Measurements from ENCODE around the gene CELF1.
"Not testable (repeated sequence)": the region's sequence is repeated elsewhere in the genome, so short reads cannot be mapped to it uniquely, and the experiment has no call there.

Gene CELF1

GRCh38 chr11:47569646-47570045 is 16.7 kb upstream of the CELF1 start:
- no peak for TF ChIP-seq CTCF (IDR thresholded peaks at IDR 0.05; ENCODE audit: insufficient read depth, low read depth, low read length, missing control alignments)
- no peak overlapping the region for H3K4me3 ChIP-seq (ENCODE audit: low read depth, low read length)
- DNase-seq (ENCODE audit: low read depth), result no peak

- peak; percentile 32 for DNase-seq (ENCODE audit: low read depth)
- peak overlapping the region; percentile 75 for H3K4me3 ChIP-seq (ENCODE audit: low read depth, low read length)
- no peak for TF ChIP-seq CTCF (IDR thresholded peaks at IDR 0.05; ENCODE audit: insufficient read depth, low read depth, low read length, missing control alignments)
Measured at GRCh38 chr11:47566149-47566698, 13.3 kb upstream of the CELF1 start.

GRCh38 chr11:47565340-47566148 is 12.6 kb upstream of the CELF1 start, which contains the start of gene PTPMT1:
Gene PTPMT1, plus strand, starts transcription at chr11:47565599. Its CDS starts 24 bp downstream, at chr11:47565623.
- peak; percentile 89 for DNase-seq (ENCODE audit: low read depth)
- no peak for TF ChIP-seq CTCF (IDR thresholded peaks at IDR 0.05; ENCODE audit: insufficient read depth, low read depth, low read length, missing control alignments)
- peak within 1 kb of the TSS; percentile 75 for H3K4me3 ChIP-seq (ENCODE audit: low read depth, low read length)

- DNase-seq (ENCODE audit: low read depth), result no peak
- peak overlapping the region; percentile 75 for H3K4me3 ChIP-seq (ENCODE audit: low read depth, low read length)
- TF ChIP-seq CTCF (IDR thresholded peaks at IDR 0.05; ENCODE audit: insufficient read depth, low read depth, low read length, missing control alignments), result no peak
Measured at GRCh38 chr11:47564933-47565339, 12.0 kb upstream of the CELF1 start.

- not testable (repeated sequence) for DNase-seq (ENCODE audit: low read depth)
- peak overlapping the region; percentile 75 for H3K4me3 ChIP-seq (ENCODE audit: low read depth, low read length)
Measured at GRCh38 chr11:47564366-47564765, 11.4 kb upstream of the CELF1 start.

GRCh38 chr11:47562393-47562792 is 9.5 kb upstream of the CELF1 start:
- H3K4me3 ChIP-seq (ENCODE audit: low read depth, low read length); DNase-seq (ENCODE audit: low read depth): not testable (repeated sequence)

GRCh38 chr11:47560426-47560825 is 7.5 kb upstream of the CELF1 start:
- no peak overlapping the region for H3K4me3 ChIP-seq (ENCODE audit: low read depth, low read length)
- no peak for TF ChIP-seq CTCF (IDR thresholded peaks at IDR 0.05; ENCODE audit: insufficient read depth, low read depth, low read length, missing control alignments)
- no peak for DNase-seq (ENCODE audit: low read depth)

GRCh38 chr11:47558695-47559094 is 5.8 kb upstream of the CELF1 start:
- TF ChIP-seq CTCF (IDR thresholded peaks at IDR 0.05; ENCODE audit: insufficient read depth, low read depth, low read length, missing control alignments), result no peak
- no peak overlapping the region for H3K4me3 ChIP-seq (ENCODE audit: low read depth, low read length)
- DNase-seq (ENCODE audit: low read depth), result no peak

- not testable (repeated sequence) for DNase-seq (ENCODE audit: low read depth)
Measured at GRCh38 chr11:47557004-47557403, 4.1 kb upstream of the CELF1 start.

More at GRCh38 chr11:47557004-47557403, 4.1 kb upstream of the CELF1 start:
- H3K4me3 ChIP-seq (ENCODE audit: low read depth, low read length), result not testable (repeated sequence)

Data from GM12865 (cell line).